Prostate gland (tissue), 2 donors: Measurements from ENCODE around the gene DDX54. TPM values are rescaled to one million over a fixed set of nuclear protein-coding genes. Genes with fewer than 3 reads are reported as not detected.

Experiments
- DNase-seq: peaks from one replicate; pipeline ENCODE4 v3.0.0-alpha.2; 2019; ENCODE audit warnings: low spot score
- H3K27ac ChIP-seq, 2 donors: fragments of 200-600 bp; sonication (generic); 2 replicates each; pipeline ENCODE4 v1.5.1; 2017 to 2019
- H3K27me3 ChIP-seq: fragments of 200-600 bp; sonication (generic); replicated peaks from 2 replicates; pipeline ENCODE4 v1.5.1; 2019; ENCODE audit not compliant: insufficient read depth
- H3K36me3 ChIP-seq, 2 donors: fragments of 200-600 bp; sonication (generic); 1 replicate in 1 of 2; 2 replicates in 1 of 2; pipeline versions ENCODE4 v1.5.1 to v1.8.1; 2017 to 2019
- H3K4me1 ChIP-seq: fragments of 200-600 bp; sonication (generic); replicated peaks from 2 replicates; pipeline ENCODE4 v1.5.1; 2019
- H3K4me3 ChIP-seq, 2 donors: fragments of 200-600 bp; sonication (generic); 2 replicates each; pipeline ENCODE4 v1.5.1; 2017 to 2019
- H3K9me3 ChIP-seq: fragments of 200-600 bp; sonication (generic); 2 replicates; pipeline ENCODE4 v1.5.1; 2017
- POLR2A ChIP-seq: fragments of 450-650 bp; IDR thresholded peaks from one replicate; pipeline ENCODE4 v1.6.1; 2016; ENCODE audit warnings: antibody characterized with exemption, mild to moderate bottlenecking
- POLR2AphosphoS5 ChIP-seq: sonication (generic); formaldehyde crosslinking; IDR thresholded peaks from one replicate; pipeline ENCODE4 v1.6.1; 2017; ENCODE audit warnings: antibody characterized with exemption
- WGBS: methylation state at CpG from one replicate; pipeline ENCODE4 v1.1.5; 2018; 5-methylcytosine and 5-hydroxymethylcytosine counted together
- intact Hi-C: fragments of 100-400 bp; cut with DNase I; formaldehyde crosslinking; loops from one replicate; pipeline ENCODE4 v1.14.2; 2022
- total RNA-seq, 2 donors: library from RNA; depleted of rRNA; stranded (reverse); fragments of >200 nt; gene quantifications; one replicate each; pipeline ENCODE4 v1.1.0, GENCODE V29; 2016
- TF ChIP-seq, protein P1 (sequence below), 4 experiments: fragments of 200-600 bp in 2 of 4; fragments of 450-650 bp in 2 of 4; sonication (generic) in 2 of 4; IDR thresholded peaks; 1 replicate in 3 of 4; 2 replicates in 1 of 4; pipeline ENCODE4 v1.5.1; 2016 to 2019; ENCODE audit warnings: antibody characterized with exemption in 4 of 4, mild to moderate bottlenecking in 2 of 4, moderate library complexity in 2 of 4

The DDX54 gene
- total RNA-seq, 2 donors from 2014 or later: 66.3 to 119 TPM

- Histone ChIP-seq H3K4me3 (no peak overlapping the region), H3K27ac (no peak overlapping the region), H3K36me3 (no peaks in the 10 kb centered on the region), H3K27me3 (no peaks in the 10 kb centered on the region), H3K9me3 (no peaks in the 10 kb centered on the region), H3K4me1 (no peaks in the 10 kb centered on the region)
- TF ChIP-seq, protein P1, sequence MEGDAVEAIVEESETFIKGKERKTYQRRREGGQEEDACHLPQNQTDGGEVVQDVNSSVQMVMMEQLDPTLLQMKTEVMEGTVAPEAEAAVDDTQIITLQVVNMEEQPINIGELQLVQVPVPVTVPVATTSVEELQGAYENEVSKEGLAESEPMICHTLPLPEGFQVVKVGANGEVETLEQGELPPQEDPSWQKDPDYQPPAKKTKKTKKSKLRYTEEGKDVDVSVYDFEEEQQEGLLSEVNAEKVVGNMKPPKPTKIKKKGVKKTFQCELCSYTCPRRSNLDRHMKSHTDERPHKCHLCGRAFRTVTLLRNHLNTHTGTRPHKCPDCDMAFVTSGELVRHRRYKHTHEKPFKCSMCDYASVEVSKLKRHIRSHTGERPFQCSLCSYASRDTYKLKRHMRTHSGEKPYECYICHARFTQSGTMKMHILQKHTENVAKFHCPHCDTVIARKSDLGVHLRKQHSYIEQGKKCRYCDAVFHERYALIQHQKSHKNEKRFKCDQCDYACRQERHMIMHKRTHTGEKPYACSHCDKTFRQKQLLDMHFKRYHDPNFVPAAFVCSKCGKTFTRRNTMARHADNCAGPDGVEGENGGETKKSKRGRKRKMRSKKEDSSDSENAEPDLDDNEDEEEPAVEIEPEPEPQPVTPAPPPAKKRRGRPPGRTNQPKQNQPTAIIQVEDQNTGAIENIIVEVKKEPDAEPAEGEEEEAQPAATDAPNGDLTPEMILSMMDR (IDR thresholded peaks at IDR 0.05): no peak
- TF ChIP-seq POLR2AphosphoS5 (no peak), POLR2A (no peak)
- 71% methylated on average over 2 of the region's 2 CpGs for WGBS
- no peak for DNase-seq
- intact Hi-C loops: no loop called here
These were observed 71.9 kb downstream of the DDX54 start for GRCh38 chr12:113113397-113113796.

DNA sequence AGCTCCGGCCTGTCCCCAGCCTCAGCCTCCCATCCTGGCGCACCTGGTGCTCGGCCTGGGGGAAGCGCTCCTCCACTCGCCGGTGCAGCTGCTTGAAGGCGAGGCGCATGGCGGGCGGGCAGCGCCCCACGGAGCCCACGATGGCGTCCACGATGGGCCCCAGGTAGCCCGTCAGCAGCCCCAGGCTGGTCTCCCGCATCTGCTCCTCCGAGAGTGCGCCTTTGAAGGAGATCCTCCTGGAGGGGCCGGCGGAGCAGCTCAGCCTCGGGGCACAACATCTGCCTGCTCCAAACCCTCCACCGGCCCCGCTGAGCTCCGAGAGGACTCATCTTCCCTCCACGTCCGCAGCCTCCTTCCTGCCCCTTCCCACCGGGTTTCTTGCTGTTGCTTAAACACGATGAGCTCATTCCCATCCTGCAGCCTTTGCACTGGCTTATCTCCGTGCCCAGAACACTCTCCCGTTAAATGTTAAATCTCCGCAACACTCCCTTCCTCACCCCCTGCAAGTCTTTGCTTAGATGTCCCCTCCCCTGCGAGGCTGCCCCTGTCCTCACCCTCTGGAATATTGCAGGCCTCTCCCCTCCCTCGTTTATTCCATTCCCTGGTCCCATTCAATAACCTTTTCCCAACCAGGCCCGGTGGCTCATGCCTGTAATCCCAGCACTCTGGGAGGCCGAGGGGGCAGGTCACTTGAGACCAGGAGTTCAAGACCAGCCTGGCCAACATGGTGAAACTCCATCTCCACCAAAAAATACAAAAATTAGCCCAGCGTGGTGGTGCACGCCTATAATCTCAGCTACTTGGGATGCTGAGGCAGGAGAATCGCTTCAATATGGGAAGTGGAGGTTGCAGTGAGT lies 73.0 kb downstream of the DDX54 start:
- TF ChIP-seq, protein P1 (IDR thresholded peaks at IDR 0.05): no peak
- TF ChIP-seq POLR2AphosphoS5 (no peak), POLR2A (no peak)
- no peaks in the 10 kb centered on the region for H3K36me3 ChIP-seq
- WGBS: 68% methylated on average over 36 of the region's 39 CpGs
- no peaks in the 10 kb centered on the region for H3K9me3 ChIP-seq
- no peaks in the 10 kb centered on the region for H3K4me1 ChIP-seq
- no peak overlapping the region for H3K27ac ChIP-seq
- no peak for DNase-seq
- H3K4me3 ChIP-seq: no peak overlapping the region
- no peaks in the 10 kb centered on the region for H3K27me3 ChIP-seq
- intact Hi-C loops: no loop called here

GRCh38 chr12:113111247-113111646 lies 74.0 kb downstream of the DDX54 start:
- Histone ChIP-seq H3K27me3 (no peaks in the 10 kb centered on the region), H3K4me3 (no peak overlapping the region), H3K9me3 (no peaks in the 10 kb centered on the region), H3K36me3 (no peaks in the 10 kb centered on the region), H3K27ac (no peak overlapping the region), H3K4me1 (no peaks in the 10 kb centered on the region)
- WGBS: 82% methylated on average over 3 of the region's 3 CpGs
- intact Hi-C loops: no loop called here
- DNase-seq: no peak
- TF ChIP-seq POLR2AphosphoS5: no peak
- TF ChIP-seq, protein P1 (IDR thresholded peaks at IDR 0.05): no peak
- no peak for TF ChIP-seq POLR2A

DNA sequence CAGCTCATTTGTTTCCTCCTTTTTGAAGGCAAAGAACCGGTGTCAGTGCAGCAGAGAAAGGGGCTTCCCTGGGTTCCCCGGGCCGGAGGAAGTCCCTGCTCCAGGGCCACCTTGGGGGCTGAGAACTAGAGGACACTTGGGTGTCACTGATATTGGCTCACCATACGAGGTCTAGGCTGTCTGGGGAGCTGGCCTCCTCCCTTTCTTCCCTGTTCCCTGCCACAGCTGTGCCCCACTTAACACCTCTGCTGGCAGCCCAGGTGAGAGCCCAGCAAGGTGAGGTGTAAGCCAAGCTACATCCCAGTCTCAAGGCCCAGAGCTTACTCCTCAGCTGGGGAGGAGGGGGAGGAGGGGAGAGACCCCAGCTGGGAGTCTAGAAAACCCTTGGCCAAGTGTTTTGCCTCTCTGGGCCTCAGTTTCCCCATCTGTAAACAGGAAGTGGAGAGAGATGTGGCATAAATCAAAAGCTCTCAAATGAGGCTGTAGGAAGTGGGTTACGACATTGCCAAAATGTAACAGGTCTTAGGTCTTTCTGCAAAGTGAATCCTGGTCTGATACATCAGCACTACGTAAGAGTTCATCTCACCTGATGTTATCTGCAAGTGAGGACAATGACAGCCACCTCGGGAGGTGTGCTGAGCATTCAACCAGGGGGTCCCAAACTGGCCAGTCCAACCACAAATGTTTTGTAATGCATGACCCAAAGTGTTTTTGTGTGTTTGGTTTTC lies 75.2 kb downstream of the DDX54 start:
- intact Hi-C loops: no loop called here
- Histone ChIP-seq H3K4me1 (no peaks in the 10 kb centered on the region), H3K27ac (no peak overlapping the region), H3K4me3 (no peak overlapping the region), H3K27me3 (no peaks in the 10 kb centered on the region), H3K36me3 (no peaks in the 10 kb centered on the region), H3K9me3 (no peaks in the 10 kb centered on the region)
- TF ChIP-seq POLR2AphosphoS5: no peak
- TF ChIP-seq, protein P1 (IDR thresholded peaks at IDR 0.05): no peak
- no peak for DNase-seq
- 66% methylated on average over 7 of the region's 7 CpGs for WGBS
